GM12872 (cell line): ENCODE results near the gene SOX10.

ENCODE experiments used
- TF ChIP-seq, protein P1 (sequence below): IDR thresholded peaks from 3 replicates; pipeline ENCODE4 v1.5.1; 2011; ENCODE audit warnings: low read depth, mild to moderate bottlenecking, low read length, moderate library complexity; ENCODE audit not compliant: insufficient read depth

The SOX10 gene

DNA sequence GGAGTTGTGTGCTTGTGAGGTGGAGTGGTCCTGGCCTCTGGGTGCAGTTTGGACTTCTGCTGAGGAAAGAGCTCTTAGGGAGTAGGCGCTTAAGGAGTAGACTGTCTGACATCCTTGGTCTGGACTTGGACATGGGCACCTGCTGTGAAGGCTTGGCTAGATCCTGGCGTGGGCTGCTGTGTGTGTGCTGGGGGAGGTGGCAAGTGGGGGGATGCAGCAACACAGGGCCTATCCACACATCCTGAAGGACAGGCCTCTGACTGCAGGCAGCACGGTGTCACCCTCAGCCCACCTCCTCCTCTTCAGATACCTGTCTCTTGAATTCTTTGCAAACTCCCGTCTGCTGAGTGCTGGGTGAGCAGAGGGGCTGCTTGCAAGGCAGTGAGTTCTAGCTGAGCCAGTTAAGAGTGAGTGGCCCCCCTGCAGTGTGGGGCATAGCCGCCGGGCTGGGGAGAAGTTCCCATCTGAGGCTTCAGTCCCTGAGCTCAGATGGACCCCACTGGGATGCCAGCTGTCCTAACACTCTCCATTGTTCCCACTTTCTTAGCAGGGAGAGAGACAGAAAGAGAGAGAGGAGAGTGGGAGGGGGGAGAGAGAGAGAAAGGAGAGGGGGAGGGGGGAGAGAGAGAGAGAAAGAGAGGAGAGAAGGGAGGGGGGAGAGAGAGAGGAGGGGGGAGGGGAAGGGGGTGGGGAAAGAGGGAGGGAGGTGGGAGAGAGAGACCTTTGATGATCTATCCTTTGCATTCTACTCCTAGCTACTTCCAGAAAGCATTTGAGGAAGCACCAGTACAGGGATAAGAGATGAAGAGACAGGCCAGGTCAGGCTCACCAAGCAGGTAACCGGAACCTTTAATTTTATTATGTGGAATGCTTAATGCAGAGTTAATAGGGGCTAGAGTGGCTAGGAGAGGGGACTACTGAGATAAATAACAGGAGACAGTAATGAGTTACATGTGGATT is 12.6 kb downstream of the SOX10 start:
- TF ChIP-seq, protein P1, sequence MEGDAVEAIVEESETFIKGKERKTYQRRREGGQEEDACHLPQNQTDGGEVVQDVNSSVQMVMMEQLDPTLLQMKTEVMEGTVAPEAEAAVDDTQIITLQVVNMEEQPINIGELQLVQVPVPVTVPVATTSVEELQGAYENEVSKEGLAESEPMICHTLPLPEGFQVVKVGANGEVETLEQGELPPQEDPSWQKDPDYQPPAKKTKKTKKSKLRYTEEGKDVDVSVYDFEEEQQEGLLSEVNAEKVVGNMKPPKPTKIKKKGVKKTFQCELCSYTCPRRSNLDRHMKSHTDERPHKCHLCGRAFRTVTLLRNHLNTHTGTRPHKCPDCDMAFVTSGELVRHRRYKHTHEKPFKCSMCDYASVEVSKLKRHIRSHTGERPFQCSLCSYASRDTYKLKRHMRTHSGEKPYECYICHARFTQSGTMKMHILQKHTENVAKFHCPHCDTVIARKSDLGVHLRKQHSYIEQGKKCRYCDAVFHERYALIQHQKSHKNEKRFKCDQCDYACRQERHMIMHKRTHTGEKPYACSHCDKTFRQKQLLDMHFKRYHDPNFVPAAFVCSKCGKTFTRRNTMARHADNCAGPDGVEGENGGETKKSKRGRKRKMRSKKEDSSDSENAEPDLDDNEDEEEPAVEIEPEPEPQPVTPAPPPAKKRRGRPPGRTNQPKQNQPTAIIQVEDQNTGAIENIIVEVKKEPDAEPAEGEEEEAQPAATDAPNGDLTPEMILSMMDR, result no peak

DNA sequence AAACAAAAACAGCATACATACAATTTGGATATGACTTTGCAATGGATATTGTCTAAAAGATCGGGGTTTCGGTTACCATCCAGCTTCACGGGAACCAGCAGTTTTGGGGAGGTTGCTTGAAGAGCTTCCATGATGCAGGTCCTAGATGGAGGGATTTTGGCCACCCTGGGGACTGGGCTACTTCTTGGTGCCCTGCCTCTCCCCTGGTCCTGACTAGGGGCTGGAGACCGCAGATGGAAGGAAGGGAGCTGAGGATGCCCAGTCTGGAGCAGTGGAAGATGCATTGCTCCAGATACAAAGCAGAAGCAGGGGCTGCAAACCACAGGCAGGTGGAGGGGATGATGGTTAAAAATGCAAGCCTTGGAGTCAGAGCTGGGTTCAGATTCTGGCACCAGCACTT is 13.5 kb downstream of the SOX10 start:
- TF ChIP-seq, protein P1, result no peak

DNA sequence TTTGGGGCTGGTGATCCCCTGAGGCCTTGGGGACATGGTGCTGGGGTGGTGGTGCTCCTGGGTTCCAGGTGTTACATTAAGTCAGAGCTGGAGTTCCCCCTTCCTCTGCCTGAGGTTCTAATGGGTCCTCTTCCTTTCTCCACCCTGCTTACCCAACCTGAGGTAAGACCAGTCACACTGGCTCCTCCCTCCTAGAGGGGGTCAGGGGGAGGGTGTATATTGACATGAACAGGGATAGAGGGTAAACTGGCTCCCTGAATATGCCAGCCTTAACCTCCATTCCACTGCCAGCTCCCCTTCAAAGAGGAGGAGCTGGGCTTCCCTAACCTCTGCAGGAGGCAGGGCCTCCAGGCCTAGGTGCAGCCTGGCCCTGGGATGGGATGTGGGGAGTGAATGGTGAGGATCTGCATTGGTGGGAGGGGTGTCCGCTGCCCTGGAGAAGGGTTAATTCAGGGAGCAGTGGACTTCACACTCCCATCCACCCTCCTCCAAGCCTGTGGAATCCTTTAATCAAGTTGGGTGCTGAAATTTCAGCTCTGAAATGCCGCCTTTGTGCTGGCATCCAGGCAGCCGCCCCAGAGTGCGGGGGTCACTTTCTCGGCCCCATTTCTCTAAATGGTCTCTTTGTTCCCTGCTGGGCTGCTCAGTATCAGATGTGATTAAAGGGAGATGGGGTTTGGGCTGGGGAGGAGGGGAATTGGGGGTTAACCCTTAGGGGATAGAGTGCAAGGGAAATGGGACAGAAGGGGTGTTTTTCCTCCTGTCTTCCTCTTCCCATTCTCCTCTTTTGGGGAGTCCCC is 15.7 kb downstream of the SOX10 start:
- TF ChIP-seq, protein P1, result no peak

DNA sequence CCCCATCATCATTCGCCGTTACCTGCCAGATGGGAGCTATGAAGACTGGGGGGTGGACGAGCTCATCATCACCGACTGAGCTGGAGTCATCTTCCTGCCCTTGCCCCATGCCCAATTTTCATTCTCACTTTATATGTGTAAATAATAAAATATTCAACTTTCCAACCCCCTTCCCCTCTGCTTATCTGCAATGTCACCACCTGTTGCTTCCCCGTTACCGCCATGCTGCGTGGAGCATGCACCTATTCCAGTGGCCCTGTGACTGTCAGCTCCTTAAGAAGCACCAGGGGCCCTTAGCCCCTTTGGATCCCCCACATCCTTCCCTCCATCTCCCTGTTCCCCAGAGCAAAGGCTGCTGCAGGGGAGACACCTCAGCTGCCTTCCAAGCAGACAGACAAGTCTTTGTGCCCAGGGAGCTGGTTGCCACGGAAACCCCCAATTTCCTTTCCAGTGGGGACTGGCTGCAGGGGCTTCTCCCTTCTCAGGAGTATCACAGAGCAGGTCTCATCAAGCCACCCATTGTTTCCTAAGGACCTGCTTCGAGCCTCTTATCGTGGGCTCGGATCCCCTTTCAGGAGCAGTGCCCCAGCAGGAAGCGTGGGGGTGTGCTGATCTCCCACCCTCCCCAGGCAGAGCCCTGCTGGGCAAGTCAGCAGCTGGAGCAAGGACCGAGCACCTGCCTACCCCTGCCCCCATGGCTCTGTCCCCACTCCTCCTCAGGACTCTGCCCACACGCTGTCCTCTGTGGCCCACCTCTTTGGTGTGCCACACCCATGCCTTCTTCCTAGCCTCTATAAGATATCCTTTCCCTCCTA is 16.5 kb downstream of the SOX10 start:
- TF ChIP-seq, protein P1, result no peak

DNA sequence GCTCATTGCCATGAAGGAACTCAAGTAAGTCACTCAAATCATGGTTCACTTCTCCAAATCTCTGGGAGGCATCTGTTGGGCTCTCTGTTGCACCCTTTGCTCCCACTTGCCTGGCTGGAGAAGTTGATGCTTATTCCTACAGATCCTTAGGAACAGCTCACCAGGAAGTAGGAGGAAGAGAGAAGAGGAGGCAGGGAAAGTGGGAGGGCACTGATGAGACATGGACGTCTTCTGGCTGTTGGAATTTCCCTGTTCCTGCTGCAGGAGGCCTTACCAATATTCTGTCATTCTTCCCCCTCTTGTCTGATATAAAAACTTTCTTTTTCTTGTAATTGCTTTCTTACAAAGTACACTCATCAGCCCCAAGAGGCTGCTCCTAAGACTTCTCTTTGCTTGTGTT is 17.2 kb downstream of the SOX10 start:
- TF ChIP-seq, protein P1, result no peak

DNA sequence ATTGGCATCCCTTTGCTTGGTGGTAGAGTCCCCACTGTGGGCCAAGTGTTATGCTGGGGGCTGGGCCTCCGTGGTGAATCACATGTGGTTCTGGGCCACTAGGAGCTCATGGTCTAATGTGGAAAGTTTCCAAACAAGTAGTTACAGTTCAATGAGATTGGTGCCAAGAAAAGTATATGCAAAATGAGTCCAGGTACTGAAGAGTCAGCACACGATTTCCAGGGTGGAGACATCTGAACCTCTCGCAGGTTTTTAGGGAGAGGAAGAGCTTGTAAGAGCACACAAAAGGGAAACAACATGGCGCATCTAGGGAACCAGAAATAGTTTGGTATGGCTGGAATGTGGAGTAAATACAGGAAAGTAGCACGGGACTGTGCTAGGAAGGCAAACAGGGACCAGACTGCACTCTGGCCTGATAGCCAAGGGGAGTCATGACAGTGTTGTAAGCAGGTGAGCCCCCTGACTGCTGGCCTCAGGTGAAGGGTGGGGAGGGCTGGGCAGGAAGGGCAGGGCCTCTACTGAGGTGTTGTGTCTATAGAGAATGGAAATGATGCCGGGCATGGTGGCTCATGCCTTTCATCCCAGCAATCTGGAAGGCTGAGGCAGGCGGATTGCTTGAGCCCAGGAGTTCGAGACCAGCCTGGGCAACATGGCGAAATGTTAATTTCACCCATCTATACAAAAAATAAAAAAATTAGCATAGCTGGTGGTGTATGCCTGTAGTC is 18.3 kb downstream of the SOX10 start:
- TF ChIP-seq, protein P1, result no peak
